Stimulated activated CD4-positive, alpha-beta T cell treated with anti-CD3 and anti-CD28 coated beads, Interleukin-12 subunit alpha, Interleukin-12 subunit beta, amount 100 ng/mL, for 48 hours (primary cell): ENCODE measurements around the gene KLK6.
A peak's percentile ranks its signal among the peaks of the same experiment; 100 is the strongest.

Source experiments
- DNase-seq, 3 donors: peaks; one replicate each; pipeline ENCODE4 v3.0.0-alpha.2; 2020; ENCODE audit warnings: low read depth in 2 of 3, low spot score in 1 of 3

The KLK6 gene

GRCh38 chr19:50912727-50913716, 56.4 kb downstream of the KLK6 start:
- peak in 1 of 3 donors; percentile 14 for DNase-seq

GRCh38 chr19:50912102-50912599, 57.2 kb downstream of the KLK6 start:
- DNase-seq, result no peak

GRCh38 chr19:50911206-50912101, 57.9 kb downstream of the KLK6 start, which contains the start of gene KLK4:
Gene KLK4, minus strand, starts transcription at chr19:50911395. Its CDS starts 657 bp downstream, at chr19:50910738.
- DNase-seq, result no peak

GRCh38 chr19:50910722-50911121, 58.7 kb downstream of the KLK6 start:
- DNase-seq, result no peak

GRCh38 chr19:50909240-50910070, 59.9 kb downstream of the KLK6 start:
- peak; percentile 23 to 49 (median 31) for DNase-seq
